ENCODE data around the gene STOX1. TPM values are rescaled to one million over a fixed set of nuclear protein-coding genes. Genes with fewer than 3 reads are reported as not detected.

The STOX1 gene
- total RNA-seq, 1 experiment from 2014 or later, result 1.9 TPM

- POLR2A ChIA-PET, result no interaction called here
- peak overlapping the region; percentile 87; the same call in 1 of the 2 replicates for H3K27ac Mint-ChIP-seq
- H3K27me3 Mint-ChIP-seq (ENCODE audit: low read depth), result peaks cover 6% of the 10 kb centered on the region
- H3K4me3 Mint-ChIP-seq, result peak overlapping the region; percentile 97
- ATAC-seq, result no peak
- H3K4me1 Mint-ChIP-seq, result peaks cover 20% of the 10 kb centered on the region
- TF ChIP-seq NR3C1 (CRISPR knock-in tag; conservative IDR thresholded peaks at IDR 0.05; ENCODE audit: low read depth) (no peak), SP1 (CRISPR knock-in tag; conservative IDR thresholded peaks at IDR 0.05) (no peak), CREM (CRISPR knock-in tag; IDR thresholded peaks at IDR 0.05) (no peak), MLX (CRISPR knock-in tag; IDR thresholded peaks at IDR 0.05) (no peak), ZNF423 (CRISPR knock-in tag; IDR thresholded peaks at IDR 0.05) (no peak), ZNF396 (CRISPR knock-in tag; IDR thresholded peaks at IDR 0.05; ENCODE audit: borderline replicate concordance) (no peak), NFYB (CRISPR knock-in tag; conservative IDR thresholded peaks at IDR 0.05; ENCODE audit: low read depth) (no peak), KAT7 (CRISPR knock-in tag; IDR thresholded peaks at IDR 0.05; ENCODE audit: borderline replicate concordance) (no peak), FOXP4 (CRISPR knock-in tag; IDR thresholded peaks at IDR 0.05) (no peak)
- peaks cover 11% of the 10 kb centered on the region for H3K36me3 Mint-ChIP-seq
- CTCF ChIA-PET, result interaction anchor here (0.6 to 1.1 kb wide), 3 partner anchors 78 to 193 kb away, joined by 3 to 5 read pairs (median 3); no protein-coding TSS in a partner anchor
- H3K9me3 Mint-ChIP-seq, result no peaks in the 10 kb centered on the region
- DNase-seq (ENCODE audit: low spot score), result no peak
Observed at GRCh38 chr10:68902382-68902781, 75.1 kb downstream of the STOX1 start.

- no peak for ATAC-seq
Observed at GRCh38 chr10:68924593-68924992, 97.3 kb downstream of the STOX1 start.

GRCh38 chr10:68925489-68925888, 98.2 kb downstream of the STOX1 start:
- DNase-seq (ENCODE audit: low spot score) (no peak), ATAC-seq (no peak)
- CTCF ChIA-PET, result no interaction called here
- H3K27ac Mint-ChIP-seq, result peak overlapping the region; percentile 53; the same call in 1 of the 2 replicates
- no peak overlapping the region for H3K4me3 Mint-ChIP-seq
- no peaks in the 10 kb centered on the region for H3K4me1 Mint-ChIP-seq
- TF ChIP-seq ZNF138 (CRISPR knock-in tag; conservative IDR thresholded peaks at IDR 0.05) (no peak), USF2 (CRISPR knock-in tag; IDR thresholded peaks at IDR 0.05) (no peak), PRDM15 (CRISPR knock-in tag; IDR thresholded peaks at IDR 0.05) (no peak), NR2C2 (CRISPR knock-in tag; IDR thresholded peaks at IDR 0.05) (no peak), E2F1 (CRISPR knock-in tag; IDR thresholded peaks at IDR 0.05) (no peak), PRRX2 (CRISPR knock-in tag; IDR thresholded peaks at IDR 0.05) (no peak), SP1 (CRISPR knock-in tag; conservative IDR thresholded peaks at IDR 0.05) (no peak), TEAD4 (CRISPR knock-in tag; IDR thresholded peaks at IDR 0.05) (no peak), EMX1 (CRISPR knock-in tag; IDR thresholded peaks at IDR 0.05) (no peak), TCF7 (CRISPR knock-in tag; IDR thresholded peaks at IDR 0.05; ENCODE audit: low read depth) (no peak), MAX (CRISPR knock-in tag; IDR thresholded peaks at IDR 0.05) (no peak), NFYB (CRISPR knock-in tag; conservative IDR thresholded peaks at IDR 0.05; ENCODE audit: low read depth) (no peak), NR1H2 (CRISPR knock-in tag; IDR thresholded peaks at IDR 0.05) (no peak)
- no peaks in the 10 kb centered on the region for H3K27me3 Mint-ChIP-seq (ENCODE audit: low read depth)
- POLR2A ChIA-PET, result no interaction called here
- peaks cover 25% of the 10 kb centered on the region for H3K36me3 Mint-ChIP-seq
- no peaks in the 10 kb centered on the region for H3K9me3 Mint-ChIP-seq

More at GRCh38 chr10:68924593-68924992, 97.3 kb downstream of the STOX1 start:
- no peaks in the 10 kb centered on the region for H3K27me3 Mint-ChIP-seq (ENCODE audit: low read depth)
- H3K9me3 Mint-ChIP-seq, result no peaks in the 10 kb centered on the region
- ChIA-PET CTCF (interaction anchor here (0.7 kb wide), 1 partner anchor 98 kb away, joined by 3 read pairs; no protein-coding TSS in a partner anchor), POLR2A (no interaction called here)
- peaks cover 27% of the 10 kb centered on the region for H3K36me3 Mint-ChIP-seq
- no peaks in the 10 kb centered on the region for H3K4me1 Mint-ChIP-seq
- no peak overlapping the region for H3K4me3 Mint-ChIP-seq
- H3K27ac Mint-ChIP-seq, result no peak overlapping the region; the same call in 1 of the 2 replicates
- TF ChIP-seq NR2C2 (CRISPR knock-in tag; IDR thresholded peaks at IDR 0.05) (no peak), IRF2 (CRISPR knock-in tag; IDR thresholded peaks at IDR 0.05; ENCODE audit: borderline replicate concordance, low read depth) (no peak), JUN (CRISPR knock-in tag; IDR thresholded peaks at IDR 0.05) (no peak), CREB1 (CRISPR knock-in tag; IDR thresholded peaks at IDR 0.05) (no peak), SMAD3 (CRISPR knock-in tag; IDR thresholded peaks at IDR 0.05; ENCODE audit: borderline replicate concordance) (no peak)
- no peak for DNase-seq (ENCODE audit: low spot score)

Data from WTC11 (cell line).